Measurements from ENCODE around the gene LMNTD2.

The LMNTD2 gene

GRCh38 chr11:581752-582151 is 21.2 kb upstream of the LMNTD2 start:
- Histone ChIP-seq H4K20me1 (ENCODE audit: control insufficient read depth, insufficient read depth, low read depth, low read length) (peaks cover 29% of the 10 kb centered on the region), H3K36me3 (ENCODE audit: control insufficient read depth, low read length) (peaks cover 67% of the 10 kb centered on the region), H3K4me1 (ENCODE audit: control insufficient read depth, low read length) (peaks cover 15% of the 10 kb centered on the region), H3K27me3 (ENCODE audit: control insufficient read depth, low read length) (no peaks in the 10 kb centered on the region), H3K79me2 (ENCODE audit: control insufficient read depth, low read length) (peaks cover 77% of the 10 kb centered on the region), H3K9me3 (ENCODE audit: control insufficient read depth, insufficient read depth, low read length) (no peaks in the 10 kb centered on the region), H3K4me3 (ENCODE audit: low read length) (no peak overlapping the region), H3K9me2 (replicated peaks; ENCODE audit: control insufficient read depth, low read length) (no peaks in the 10 kb centered on the region), H3K27ac (ENCODE audit: low read depth, low read length) (no peak overlapping the region), H3K4me2 (ENCODE audit: low read length) (no peak overlapping the region), H3F3A (ENCODE audit: control insufficient read depth, insufficient read depth) (no peaks in the 10 kb centered on the region)
- TF ChIP-seq EZH2phosphoT487 (IDR thresholded peaks at IDR 0.05; ENCODE audit: borderline replicate concordance, low read length) (no peak), CTCF (IDR thresholded peaks at IDR 0.05; ENCODE audit: low read depth, low read length, poor library complexity, severe bottlenecking) (no peak)

GRCh38 chr11:581342-581741 is 20.8 kb upstream of the LMNTD2 start:
- Histone ChIP-seq H3K4me1 (ENCODE audit: control insufficient read depth, low read length) (peaks cover 15% of the 10 kb centered on the region), H3K9me3 (ENCODE audit: control insufficient read depth, insufficient read depth, low read length) (no peaks in the 10 kb centered on the region), H3K4me2 (ENCODE audit: low read length) (no peak overlapping the region), H3K79me2 (ENCODE audit: control insufficient read depth, low read length) (peaks cover 76% of the 10 kb centered on the region), H3K27me3 (ENCODE audit: control insufficient read depth, low read length) (no peaks in the 10 kb centered on the region), H3K4me3 (ENCODE audit: low read length) (no peak overlapping the region), H3K9me2 (replicated peaks; ENCODE audit: control insufficient read depth, low read length) (no peaks in the 10 kb centered on the region), H3K36me3 (ENCODE audit: control insufficient read depth, low read length) (peaks cover 63% of the 10 kb centered on the region), H3F3A (ENCODE audit: control insufficient read depth, insufficient read depth) (no peaks in the 10 kb centered on the region), H3K27ac (ENCODE audit: low read depth, low read length) (no peak overlapping the region), H4K20me1 (ENCODE audit: control insufficient read depth, insufficient read depth, low read depth, low read length) (peaks cover 29% of the 10 kb centered on the region)
- no peak for TF ChIP-seq CTCF (IDR thresholded peaks at IDR 0.05; ENCODE audit: low read depth, low read length, poor library complexity, severe bottlenecking)
- TF ChIP-seq EZH2phosphoT487 (IDR thresholded peaks at IDR 0.05; ENCODE audit: borderline replicate concordance, low read length) = no peak

GRCh38 chr11:579830-580601 is 19.5 kb upstream of the LMNTD2 start:
- no peaks in the 10 kb centered on the region for H3K9me3 ChIP-seq (ENCODE audit: control insufficient read depth, insufficient read depth, low read length)
- no peak for TF ChIP-seq CTCF (IDR thresholded peaks at IDR 0.05; ENCODE audit: low read depth, low read length, poor library complexity, severe bottlenecking)
- TF ChIP-seq EZH2phosphoT487 (IDR thresholded peaks at IDR 0.05; ENCODE audit: borderline replicate concordance, low read length) = no peak
- no peak overlapping the region for H3K4me3 ChIP-seq (ENCODE audit: low read length)
- peaks cover 72% of the 10 kb centered on the region for H3K79me2 ChIP-seq (ENCODE audit: control insufficient read depth, low read length)
- H3F3A ChIP-seq (ENCODE audit: control insufficient read depth, insufficient read depth) = no peaks in the 10 kb centered on the region
- no peak overlapping the region for H3K4me2 ChIP-seq (ENCODE audit: low read length)
- peaks cover 57% of the 10 kb centered on the region for H3K36me3 ChIP-seq (ENCODE audit: control insufficient read depth, low read length)
- peaks cover 5% of the 10 kb centered on the region for H3K27me3 ChIP-seq (ENCODE audit: control insufficient read depth, low read length)
- peaks cover 25% of the 10 kb centered on the region for H4K20me1 ChIP-seq (ENCODE audit: control insufficient read depth, insufficient read depth, low read depth, low read length)
- H3K9me2 ChIP-seq (replicated peaks; ENCODE audit: control insufficient read depth, low read length) = no peaks in the 10 kb centered on the region
- H3K4me1 ChIP-seq (ENCODE audit: control insufficient read depth, low read length) = peaks cover 22% of the 10 kb centered on the region
- H3K27ac ChIP-seq (ENCODE audit: low read depth, low read length) = no peak overlapping the region

Measured in DOHH2 (cell line).